ENCODE measurements around the gene SEC24B.

GRCh38 chr4:109429545-109429944 lies 4.1 kb upstream of the SEC24B start:
- no peak for TF ChIP-seq CTCF (conservative IDR thresholded peaks at IDR 0.05; ENCODE audit: low read depth in 2 of 2)
- no peak for TF ChIP-seq EZH2 (IDR thresholded peaks at IDR 0.05; ENCODE audit: low read depth, unreplicated experiment)
- no peak for TF ChIP-seq EZH2phosphoT487 (IDR thresholded peaks at IDR 0.05; ENCODE audit: unreplicated experiment)
- no peak for TF ChIP-seq POLR2AphosphoS5 (IDR thresholded peaks at IDR 0.05; ENCODE audit: low read depth)
- no peak for TF ChIP-seq CREB1 (CRISPR knock-in tag; IDR thresholded peaks at IDR 0.05; ENCODE audit: low read depth)
- TF ChIP-seq REST (IDR thresholded peaks at IDR 0.05; ENCODE audit: unreplicated experiment), result no peak
- TF ChIP-seq ETS1 (IDR thresholded peaks at IDR 0.05), result no peak
- TF ChIP-seq ZNF331 (CRISPR knock-in tag; IDR thresholded peaks at IDR 0.05; ENCODE audit: low read depth), result no peak
- no peak for TF ChIP-seq JUNB (IDR thresholded peaks at IDR 0.05; ENCODE audit: unreplicated experiment)

All from GM23338 (cell line).